Vagina (tissue), 2 donors: ENCODE measurements around the gene NPLOC4.

ENCODE experiments used
- POLR2A ChIP-seq, 2 donors: fragments of 450-650 bp; IDR thresholded peaks; one replicate each; pipeline ENCODE4 v1.6.1; 2017; ENCODE audit warnings: antibody characterized with exemption in 2 of 2, mild to moderate bottlenecking in 2 of 2, moderate library complexity in 2 of 2
- TF ChIP-seq, protein P1 (sequence below), 3 experiments: fragments of 450-650 bp in 2 of 3; fragments of 200-600 bp in 1 of 3; sonication (generic) in 1 of 3; IDR thresholded peaks; one replicate each; pipeline ENCODE4 v1.5.1; 2017 to 2019; ENCODE audit warnings: antibody characterized with exemption in 3 of 3, mild to moderate bottlenecking in 2 of 3, moderate library complexity in 2 of 3

DNA sequence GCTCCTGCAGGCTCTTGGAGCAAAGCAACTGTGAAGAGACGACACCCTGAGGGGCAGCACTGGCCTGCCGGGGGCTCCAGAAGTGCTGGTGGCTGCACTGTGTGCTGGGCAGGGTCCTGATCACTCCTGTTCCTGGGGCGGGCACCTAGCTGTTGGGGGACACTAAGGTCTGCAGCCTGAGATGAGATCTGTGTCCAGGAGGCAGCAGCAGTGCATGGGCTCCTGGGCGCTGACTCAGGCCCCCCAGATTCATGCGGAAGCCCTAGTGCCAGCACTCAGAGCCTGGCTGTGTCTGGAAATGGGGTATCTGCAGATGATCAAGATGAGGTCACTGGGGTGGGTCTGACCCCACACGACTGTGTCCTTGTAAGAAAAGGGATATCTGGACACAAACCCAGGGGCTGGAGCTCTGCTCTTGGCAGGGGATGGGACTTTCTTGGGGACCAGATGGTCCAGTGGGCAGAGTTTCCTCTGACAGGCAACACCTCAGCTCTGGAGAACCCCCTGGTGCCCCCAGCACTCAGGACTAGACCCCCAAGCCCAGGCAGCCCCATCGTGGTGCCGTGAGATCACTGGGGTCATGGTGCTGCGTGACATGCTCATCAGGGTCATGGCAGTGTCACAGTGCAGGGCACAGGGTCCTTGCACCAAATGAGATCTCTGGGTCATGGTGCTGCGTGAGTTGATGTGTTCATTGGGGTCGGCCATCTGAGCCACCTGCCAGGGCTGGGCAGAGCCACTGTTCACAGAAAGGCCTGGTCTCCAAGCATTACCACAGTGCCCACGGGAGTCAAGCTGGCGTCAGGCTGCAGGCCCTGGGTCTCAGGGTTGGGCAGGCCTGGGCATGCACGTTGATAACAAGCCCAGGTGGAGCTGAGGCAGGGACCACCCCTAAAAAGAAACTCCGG lies 94.2 kb downstream of the NPLOC4 start:
- TF ChIP-seq, protein P1, sequence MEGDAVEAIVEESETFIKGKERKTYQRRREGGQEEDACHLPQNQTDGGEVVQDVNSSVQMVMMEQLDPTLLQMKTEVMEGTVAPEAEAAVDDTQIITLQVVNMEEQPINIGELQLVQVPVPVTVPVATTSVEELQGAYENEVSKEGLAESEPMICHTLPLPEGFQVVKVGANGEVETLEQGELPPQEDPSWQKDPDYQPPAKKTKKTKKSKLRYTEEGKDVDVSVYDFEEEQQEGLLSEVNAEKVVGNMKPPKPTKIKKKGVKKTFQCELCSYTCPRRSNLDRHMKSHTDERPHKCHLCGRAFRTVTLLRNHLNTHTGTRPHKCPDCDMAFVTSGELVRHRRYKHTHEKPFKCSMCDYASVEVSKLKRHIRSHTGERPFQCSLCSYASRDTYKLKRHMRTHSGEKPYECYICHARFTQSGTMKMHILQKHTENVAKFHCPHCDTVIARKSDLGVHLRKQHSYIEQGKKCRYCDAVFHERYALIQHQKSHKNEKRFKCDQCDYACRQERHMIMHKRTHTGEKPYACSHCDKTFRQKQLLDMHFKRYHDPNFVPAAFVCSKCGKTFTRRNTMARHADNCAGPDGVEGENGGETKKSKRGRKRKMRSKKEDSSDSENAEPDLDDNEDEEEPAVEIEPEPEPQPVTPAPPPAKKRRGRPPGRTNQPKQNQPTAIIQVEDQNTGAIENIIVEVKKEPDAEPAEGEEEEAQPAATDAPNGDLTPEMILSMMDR (IDR thresholded peaks at IDR 0.05) = no peak
- no peak for TF ChIP-seq POLR2A (IDR thresholded peaks at IDR 0.05)
